HG02678 (cell line): Measurements from ENCODE around the gene CRYBG3.

ENCODE experiments used
- ATAC-seq: cut with Tn5 transposase; IDR thresholded peaks from one replicate; pipeline ENCODE4 v1.9.1; 2021; ENCODE audit warnings: mild to moderate bottlenecking, moderate library complexity; ENCODE audit not compliant: unreplicated experiment

CRYBG3 gene

DNA sequence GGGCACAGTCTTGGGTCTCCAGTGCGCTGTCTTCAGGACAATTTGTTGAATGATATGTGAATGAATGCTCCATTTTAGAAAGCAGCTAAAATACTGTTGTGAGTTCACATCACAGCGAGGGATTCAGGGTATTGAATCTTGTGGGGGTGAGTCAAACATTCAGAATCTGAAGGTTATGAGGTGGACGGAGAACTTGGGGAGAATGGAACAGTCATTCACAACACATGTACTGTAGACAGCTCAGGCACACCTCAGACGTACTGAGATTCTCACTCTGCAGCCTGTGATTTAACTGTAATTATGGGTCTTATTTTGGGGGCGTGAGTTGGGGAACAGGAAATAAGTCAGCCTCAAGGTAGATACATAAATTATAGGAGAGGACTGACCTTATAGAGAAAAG lies 13.9 kb downstream of the CRYBG3 start:
- no peak for ATAC-seq

GRCh38 chr3:97838393-97838792 lies 16.6 kb downstream of the CRYBG3 start:
- no peak for ATAC-seq

- no peak for ATAC-seq
Measured at GRCh38 chr3:97839944-97840343, 18.1 kb downstream of the CRYBG3 start.

- ATAC-seq: no peak
Measured at GRCh38 chr3:97841304-97841703, 19.5 kb downstream of the CRYBG3 start.

- ATAC-seq: no peak
Measured at GRCh38 chr3:97841956-97842355, 20.1 kb downstream of the CRYBG3 start.

DNA sequence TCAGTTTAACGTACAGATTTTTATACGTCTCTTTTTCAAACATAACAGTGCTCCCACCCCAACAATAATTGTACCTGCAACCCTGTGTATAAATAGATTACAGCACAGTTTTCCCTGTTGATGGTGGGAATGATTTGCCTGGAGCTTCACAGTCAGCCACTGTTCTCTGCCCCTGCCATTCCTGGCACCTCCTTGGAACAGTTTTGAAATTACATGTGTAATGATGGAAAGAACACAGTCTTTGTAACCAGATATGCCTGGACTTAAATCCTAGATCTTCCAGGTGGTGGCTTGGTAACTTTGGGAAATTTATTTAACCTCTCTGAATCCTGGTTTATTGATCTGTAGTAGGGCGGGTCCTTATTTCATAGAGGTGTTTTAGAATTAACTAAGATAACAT lies 27.0 kb downstream of the CRYBG3 start:
- ATAC-seq: no peak

DNA sequence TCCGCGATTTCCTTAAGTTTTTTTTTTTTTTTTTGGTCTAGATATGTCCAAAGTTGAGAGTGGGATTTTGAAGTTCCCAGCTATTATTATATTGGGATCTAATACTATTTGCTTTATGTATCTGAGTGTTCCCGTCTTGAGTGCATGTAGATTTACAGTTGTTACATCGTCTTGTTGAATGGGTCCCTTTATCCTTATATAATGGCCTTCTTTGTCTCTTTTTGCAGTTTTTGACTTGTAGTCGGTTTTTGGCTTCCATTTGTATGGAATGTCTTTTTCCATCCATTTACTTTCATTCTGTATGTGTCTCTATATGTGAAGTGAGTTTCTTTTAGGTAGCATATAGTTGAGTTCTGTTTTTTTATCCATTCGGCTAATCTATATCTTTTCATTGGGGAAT lies 35.6 kb downstream of the CRYBG3 start:
- no peak for ATAC-seq

DNA sequence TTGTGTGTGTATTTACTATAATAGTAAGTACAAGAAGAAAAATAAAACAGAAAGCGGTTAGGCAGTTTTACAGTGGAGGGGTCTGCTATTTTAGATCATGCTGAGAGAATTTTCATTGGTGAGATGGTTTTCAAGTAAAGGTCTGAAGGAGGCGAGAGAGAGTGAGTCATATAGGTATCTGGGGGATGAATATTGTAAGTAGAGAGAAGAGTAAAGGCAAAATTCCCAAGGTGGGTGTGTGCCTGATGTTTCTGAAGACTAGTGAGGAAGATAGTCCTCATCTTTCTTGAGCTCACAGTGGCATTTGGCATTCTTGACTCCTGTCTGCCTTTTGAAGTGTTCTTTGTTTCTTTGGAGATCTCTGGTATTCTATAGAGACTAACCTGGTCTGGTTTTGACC lies 38.6 kb downstream of the CRYBG3 start:
- ATAC-seq: no peak

- no peak for ATAC-seq
Measured at GRCh38 chr3:97862582-97862981, 40.8 kb downstream of the CRYBG3 start.

DNA sequence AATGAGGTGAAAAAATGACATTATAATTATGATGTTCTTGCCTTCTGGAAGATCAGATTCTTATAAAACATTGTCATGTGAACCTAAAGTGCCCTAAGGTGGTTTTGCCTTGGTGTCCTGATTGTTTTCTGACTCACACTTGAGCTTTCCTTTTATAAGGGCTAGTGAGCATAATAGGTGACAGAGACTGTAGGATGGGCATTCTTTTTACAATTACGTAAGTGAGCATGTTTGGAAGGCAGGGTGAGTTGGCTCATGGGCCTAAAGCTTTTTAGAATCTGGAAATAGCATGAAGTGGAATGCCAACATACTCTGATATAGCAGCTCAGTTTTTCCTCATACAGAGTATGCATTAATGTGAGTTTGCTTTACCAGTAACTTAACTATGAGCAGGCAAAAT lies 41.2 kb downstream of the CRYBG3 start:
- ATAC-seq: no peak

DNA sequence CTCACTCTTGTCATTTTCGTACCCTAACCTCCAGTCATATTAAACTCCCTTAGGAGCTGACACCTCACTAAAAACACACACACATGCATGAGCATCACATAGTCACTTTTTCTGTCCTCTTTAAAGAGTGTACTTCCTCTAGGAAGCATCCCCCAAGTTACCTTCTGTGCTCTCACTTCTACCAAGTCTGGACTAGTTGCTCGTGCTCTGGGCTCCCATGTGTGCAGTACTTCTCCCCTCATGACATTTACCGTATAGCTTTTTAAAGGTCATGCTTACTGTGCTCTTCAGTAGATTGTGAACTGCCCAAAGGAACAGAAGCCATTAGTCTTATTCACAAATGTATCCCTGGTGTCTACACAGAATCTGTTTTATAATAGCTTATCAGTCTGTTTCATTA lies 42.0 kb downstream of the CRYBG3 start:
- no peak for ATAC-seq

DNA sequence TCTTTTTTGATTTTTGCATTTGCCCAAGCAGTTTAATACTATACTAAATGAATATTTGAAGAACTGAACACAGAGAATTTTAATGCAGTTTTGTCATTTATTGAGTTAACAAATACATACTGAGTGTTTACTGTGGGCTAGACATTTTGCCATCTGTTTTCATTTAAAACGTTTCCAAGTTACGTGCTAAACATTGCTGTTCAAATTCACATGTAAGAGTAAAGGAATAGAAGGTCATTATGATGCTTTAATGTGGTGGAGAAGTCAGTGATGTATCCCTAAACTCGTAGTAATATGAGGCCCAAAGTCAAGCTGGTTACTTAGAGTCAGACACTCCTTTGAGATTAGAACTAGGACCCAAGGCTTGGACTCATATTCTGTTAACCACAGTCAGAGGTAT lies 49.4 kb downstream of the CRYBG3 start:
- no peak for ATAC-seq

DNA sequence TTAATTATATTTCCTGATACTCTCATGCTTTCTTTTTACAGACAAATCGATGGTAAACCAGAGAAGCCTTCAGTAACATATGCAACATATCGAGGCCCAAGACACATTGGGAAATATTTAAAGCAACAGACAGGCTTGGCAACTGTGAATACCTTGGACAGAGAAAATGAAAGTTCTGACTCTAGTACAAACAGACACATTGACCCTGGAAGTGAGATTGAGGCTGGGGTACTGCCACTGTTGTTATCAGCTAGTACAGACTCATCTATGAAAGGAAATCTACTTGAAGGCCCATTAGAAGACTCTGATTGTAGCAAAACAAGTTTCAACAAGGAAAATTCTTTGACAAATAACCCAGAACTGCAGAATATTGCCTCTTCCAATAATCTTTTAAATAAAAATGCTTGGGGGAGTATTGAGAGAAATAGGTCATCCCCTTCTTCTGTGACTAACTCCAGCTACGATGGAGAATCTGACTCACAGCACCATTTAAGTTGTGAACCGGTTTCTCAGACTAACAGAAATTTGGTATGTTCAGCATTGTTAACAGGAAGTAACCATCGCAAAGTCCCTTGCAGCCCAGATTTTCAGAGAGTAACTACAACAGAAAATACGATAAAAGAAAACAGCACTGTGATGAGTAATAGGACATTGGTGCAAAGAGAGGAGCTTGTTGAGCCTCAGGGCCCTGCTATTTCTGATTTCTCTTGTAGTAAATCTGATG lies 50.2 kb downstream of the CRYBG3 start:
- ATAC-seq: no peak

GRCh38 chr3:97872525-97873042 lies 50.8 kb downstream of the CRYBG3 start:
- ATAC-seq: no peak

- no peak for ATAC-seq
Measured at GRCh38 chr3:97880267-97880666, 58.5 kb downstream of the CRYBG3 start.

DNA sequence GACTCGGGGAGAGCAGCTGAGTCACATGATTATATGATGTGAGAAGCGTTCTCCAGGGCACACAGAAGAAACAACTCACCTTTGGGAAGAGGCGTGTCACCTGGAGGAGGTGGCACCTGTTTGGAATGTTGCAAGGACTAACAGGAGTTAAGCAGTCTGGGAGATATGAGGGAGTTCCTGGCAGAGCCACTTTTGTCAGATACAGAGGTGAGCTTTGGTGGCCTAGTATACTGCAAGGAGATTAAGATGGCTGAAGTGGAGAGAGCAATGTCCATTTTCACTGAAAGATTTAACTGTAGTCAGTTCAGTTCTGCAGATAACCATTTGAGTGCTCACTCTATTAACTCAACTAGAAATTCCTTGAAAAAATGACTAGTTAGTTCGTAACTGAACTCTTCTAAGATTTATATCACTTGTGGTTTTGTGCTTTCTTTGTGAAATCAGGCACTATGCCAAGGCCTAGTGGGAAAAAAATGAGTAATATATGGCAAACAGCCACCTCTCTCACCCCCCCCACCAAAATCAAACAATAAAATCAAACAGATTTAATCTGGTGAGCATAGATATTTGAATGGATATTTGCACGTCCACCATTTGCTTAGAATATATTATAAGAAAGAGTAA lies 61.3 kb downstream of the CRYBG3 start:
- ATAC-seq: no peak

DNA sequence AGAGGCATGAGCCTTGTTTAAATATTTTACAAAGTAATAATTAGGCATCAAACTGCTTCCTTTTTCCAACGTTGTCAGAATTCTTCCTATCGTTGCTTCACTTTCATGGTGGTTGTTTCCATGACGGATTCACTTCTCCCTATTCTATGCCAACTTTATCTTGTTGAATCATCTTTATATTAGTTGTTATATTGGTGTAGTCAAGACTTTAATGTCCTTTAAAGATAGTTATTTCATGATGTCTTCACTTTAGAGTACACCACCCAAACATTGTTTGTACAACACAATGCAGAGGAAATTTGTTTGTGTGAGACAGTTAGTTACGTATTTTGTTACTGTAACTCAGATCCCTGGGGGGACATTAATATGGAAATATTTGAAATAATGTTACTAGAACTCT lies 61.9 kb downstream of the CRYBG3 start:
- ATAC-seq: no peak

GRCh38 chr3:97884586-97885123 lies 62.8 kb downstream of the CRYBG3 start:
- no peak for ATAC-seq

- ATAC-seq: no peak
Measured at GRCh38 chr3:97885931-97886824, 64.4 kb downstream of the CRYBG3 start.

GRCh38 chr3:97889814-97890213 lies 68.0 kb downstream of the CRYBG3 start:
- no peak for ATAC-seq

GRCh38 chr3:97892852-97893251 lies 71.0 kb downstream of the CRYBG3 start:
- ATAC-seq: no peak
